H1 (cell line): ENCODE data around the gene ATP8B3. TPM values are rescaled to one million over a fixed set of nuclear protein-coding genes. Genes with fewer than 3 reads are reported as not detected.

Source experiments
- CTCF ChIA-PET: fragments of 300-600 bp; sonication (Branson Sonifier 250); formaldehyde crosslinking; loops from one replicate; lab custom pipeline; 2021; ENCODE audit not compliant: partially characterized antibody; lab: Charles Lee
- POLR2A ChIA-PET: fragments of 300-600 bp; sonication (Branson Sonifier 250); formaldehyde crosslinking; loops from one replicate; lab custom pipeline; 2021; ENCODE audit warnings: inconsistent platforms; ENCODE audit not compliant: partially characterized antibody; lab: Charles Lee
- DNase-seq, 2 experiments: peaks; one replicate each; pipeline versions ENCODE4 v3.0.0 to v3.0.0-alpha.2; 2010 to 2022; ENCODE audit warnings: low spot score in 2 of 2, low read depth in 1 of 2, mixed read lengths in 1 of 2
- FAIRE-seq: peaks from 2 replicates; lab custom pipeline; 2011; peaks lifted over from hg19 to GRCh38; lab: Jason Lieb, UNC
- H2AFZ ChIP-seq: 2 replicates; pipeline ENCODE4 v1.8.1; 2012; ENCODE audit warnings: low read length, inconsistent platforms
- H2AK5ac ChIP-seq: 2 replicates; pipeline ENCODE4 v1.6.1; 2013; ENCODE audit warnings: low read depth, low read length
- H2BK120ac ChIP-seq: replicated peaks from 2 replicates; pipeline ENCODE3; 2013; ENCODE audit warnings: low read depth, low read length, inconsistent platforms
- H2BK12ac ChIP-seq: 2 replicates; pipeline ENCODE4 v1.6.1; 2013; ENCODE audit warnings: low read depth, low read length
- H2BK15ac ChIP-seq: 2 replicates; pipeline ENCODE4 v1.6.1; 2013; ENCODE audit warnings: low read length
- H2BK20ac ChIP-seq: 2 replicates; pipeline ENCODE4 v1.6.1; 2013; ENCODE audit warnings: low read length
- H2BK5ac ChIP-seq: 2 replicates; pipeline ENCODE4 v1.6.1; 2013; ENCODE audit warnings: low read depth, low read length
- H3K14ac ChIP-seq: 2 replicates; pipeline ENCODE4 v1.6.1; 2013; ENCODE audit warnings: inconsistent platforms; ENCODE audit not compliant: insufficient read length
- H3K18ac ChIP-seq: 2 replicates; pipeline ENCODE4 v1.6.1; 2013; ENCODE audit warnings: low read length; ENCODE audit errors: extremely low read depth
- H3K23ac ChIP-seq: 2 replicates; pipeline ENCODE4 v1.6.1; 2013; ENCODE audit warnings: inconsistent platforms; ENCODE audit not compliant: insufficient read length
- H3K23me2 ChIP-seq: 2 replicates; pipeline ENCODE4 v1.6.1; 2013; ENCODE audit warnings: low read depth, low read length
- H3K27ac ChIP-seq: 2 replicates; pipeline ENCODE4 v1.6.1; 2011; ENCODE audit warnings: low read depth, low read length, inconsistent platforms
- H3K27me3 ChIP-seq, 4 experiments: replicated peaks in 1 of 4; 1 replicate in 1 of 4; 2 replicates in 3 of 4; pipeline versions ENCODE4 v1.6.1 to v1.8.1; 2011 to 2013; ENCODE audit warnings: low read length in 3 of 4, mild to moderate bottlenecking in 3 of 4, inconsistent platforms in 2 of 4, mixed read lengths in 2 of 4, moderate library complexity in 1 of 4; ENCODE audit not compliant: control insufficient read depth in 3 of 4, insufficient read depth in 3 of 4; ENCODE audit errors: extremely low read depth in 1 of 4
- H3K36me3 ChIP-seq, 4 experiments: 2 replicates each; pipeline versions ENCODE4 v1.6.1 to v1.8.1; 2011 to 2013; ENCODE audit warnings: mild to moderate bottlenecking in 4 of 4, low read length in 3 of 4, moderate library complexity in 2 of 4, control low read depth in 1 of 4, inconsistent platforms in 1 of 4; ENCODE audit not compliant: insufficient read depth in 4 of 4, control insufficient read depth in 2 of 4
- H3K4ac ChIP-seq: replicated peaks from 2 replicates; pipeline ENCODE3; 2013; ENCODE audit warnings: low read length, low read depth, mixed read lengths, inconsistent platforms; ENCODE audit not compliant: insufficient read length
- H3K4me1 ChIP-seq, 4 experiments: replicated peaks in 1 of 4; 1 replicate in 1 of 4; 2 replicates in 3 of 4; pipeline versions ENCODE4 v1.6.1 to v1.8.1; 2011 to 2013; ENCODE audit warnings: low read length in 3 of 4, inconsistent platforms in 2 of 4, mixed read lengths in 1 of 4; ENCODE audit not compliant: insufficient read depth in 4 of 4, control insufficient read depth in 3 of 4
- H3K4me2 ChIP-seq, 2 experiments: 2 replicates each; pipeline versions ENCODE4 v1.6.1 to v1.8.1; 2011 to 2013; ENCODE audit warnings: low read depth in 2 of 2, low read length in 2 of 2, control low read depth in 1 of 2, inconsistent platforms in 1 of 2, mild to moderate bottlenecking in 1 of 2; ENCODE audit not compliant: insufficient read depth in 1 of 2
- H3K4me3 ChIP-seq, 4 experiments: fragments of 200-600, 300-600 bp in 1 of 4; sonication (generic), shearing (Covaris generic), sonication (Bioruptor Twin) in 1 of 4; 2 replicates each; pipeline versions ENCODE4 v1.5.1 to v1.8.1; 2011 to 2016; ENCODE audit warnings: low read length in 4 of 4, low read depth in 3 of 4, control low read depth in 2 of 4, inconsistent platforms in 2 of 4, mild to moderate bottlenecking in 2 of 4, mixed read lengths in 1 of 4, moderate library complexity in 1 of 4; ENCODE audit not compliant: insufficient read depth in 2 of 4; ENCODE audit errors: extremely low read depth in 1 of 4
- H3K56ac ChIP-seq: replicated peaks from 2 replicates; pipeline ENCODE3; 2013; ENCODE audit warnings: low read depth, mild to moderate bottlenecking, mixed read lengths, low read length, inconsistent platforms; ENCODE audit not compliant: insufficient read length
- H3K79me1 ChIP-seq: 2 replicates; pipeline ENCODE4 v1.6.1; 2013; ENCODE audit warnings: low read depth, low read length, control low read depth
- H3K79me2 ChIP-seq, 2 experiments: 2 replicates each; pipeline versions ENCODE4 v1.6.1 to v1.8.1; 2012 to 2013; ENCODE audit warnings: low read length in 2 of 2, mild to moderate bottlenecking in 2 of 2, inconsistent platforms in 1 of 2; ENCODE audit not compliant: insufficient read depth in 2 of 2, control insufficient read depth in 1 of 2
- H3K9ac ChIP-seq, 4 experiments: replicated peaks in 1 of 4; 1 replicate in 1 of 4; 2 replicates in 3 of 4; pipeline versions ENCODE4 v1.6.1 to v1.8.1; 2011 to 2013; ENCODE audit warnings: low read depth in 3 of 4, low read length in 3 of 4, control low read depth in 2 of 4, mild to moderate bottlenecking in 2 of 4, moderate library complexity in 2 of 4, inconsistent platforms in 1 of 4; ENCODE audit errors: extremely low read depth in 1 of 4
- H3K9me3 ChIP-seq, 2 experiments: 2 replicates each; pipeline versions ENCODE4 v1.6.1 to v1.8.1; 2012 to 2013; ENCODE audit warnings: mild to moderate bottlenecking in 2 of 2, moderate library complexity in 2 of 2, control low read depth in 1 of 2, inconsistent platforms in 1 of 2, low read depth in 1 of 2, low read length in 1 of 2, mixed read lengths in 1 of 2; ENCODE audit not compliant: insufficient read depth in 2 of 2
- H4K20me1 ChIP-seq, 2 experiments: replicated peaks in 1 of 2; 2 replicates each; pipeline versions ENCODE3 to v1.8.1; 2011 to 2013; ENCODE audit warnings: inconsistent platforms in 2 of 2, low read length in 2 of 2, mild to moderate bottlenecking in 1 of 2; ENCODE audit not compliant: insufficient read depth in 2 of 2, control insufficient read depth in 1 of 2
- H4K5ac ChIP-seq: 2 replicates; pipeline ENCODE4 v1.6.1; 2013; ENCODE audit warnings: low read length, low read depth, mixed read lengths, inconsistent platforms; ENCODE audit not compliant: insufficient read length
- H4K8ac ChIP-seq: 2 replicates; pipeline ENCODE4 v1.8.0; 2013; ENCODE audit warnings: mild to moderate bottlenecking, moderate library complexity, low read length, inconsistent platforms; ENCODE audit not compliant: insufficient read depth; ENCODE audit errors: extremely low read depth
- H4K91ac ChIP-seq: replicated peaks from 2 replicates; pipeline ENCODE3; 2013; ENCODE audit warnings: low read length, mixed read lengths, inconsistent platforms; ENCODE audit not compliant: insufficient read length
- BCL11A ChIP-seq, 2 experiments: IDR thresholded peaks; one replicate each; pipeline ENCODE4 v1.6.1; 2011; ENCODE audit warnings: low read depth in 2 of 2, low read length in 2 of 2, mild to moderate bottlenecking in 2 of 2
- CBX8 ChIP-seq: fragments of 300-800, 300-1000 bp; sonication (generic); IDR thresholded peaks from 2 replicates; pipeline ENCODE4 v1.7.1; 2016; ENCODE audit warnings: low read depth, low read length, borderline replicate concordance
- CREB1 ChIP-seq: IDR thresholded peaks from 2 replicates; pipeline ENCODE4 v1.6.1; 2012; ENCODE audit warnings: inconsistent platforms
- EZH2 ChIP-seq: fragments of 200-600 bp; sonication (generic); IDR thresholded peaks from 2 replicates; pipeline ENCODE4 v1.7.1; 2012; ENCODE audit warnings: low read depth, mild to moderate bottlenecking, moderate library complexity, low read length, inconsistent platforms; ENCODE audit not compliant: severe bottlenecking
- KDM4A ChIP-seq: IDR thresholded peaks from one replicate; pipeline ENCODE4 v1.7.1; 2012; ENCODE audit warnings: low read depth, mild to moderate bottlenecking, moderate library complexity, low read length, inconsistent platforms; ENCODE audit not compliant: severe bottlenecking
- RNF2 ChIP-seq: fragments of 200-900, 300-1000 bp; sonication (generic); IDR thresholded peaks from 2 replicates; pipeline ENCODE4 v1.7.1; 2016; ENCODE audit warnings: borderline replicate concordance, low read depth, mild to moderate bottlenecking, antibody characterized with exemption, low read length; ENCODE audit not compliant: poor library complexity, severe bottlenecking; ENCODE audit errors: missing control alignments
- SUZ12 ChIP-seq: fragments of 200-600 bp; sonication (generic); IDR thresholded peaks from 2 replicates; pipeline ENCODE4 v1.6.1; 2012; ENCODE audit warnings: mild to moderate bottlenecking, inconsistent platforms, low read length, moderate library complexity, mixed read lengths
- WGBS, 2 experiments: shearing (Covaris generic) in 1 of 2; methylation state at CpG; one replicate each; pipeline versions ENCODE4 v1.1.6 to v1.1.7; 2013 to 2015; ENCODE audit warnings: low lambda C conversion rate in 2 of 2, mixed read lengths in 2 of 2, inconsistent platforms in 1 of 2, low coverage in 1 of 2, missing lambda C conversion rate in 1 of 2; ENCODE audit not compliant: insufficient replicate concordance in 2 of 2, insufficient coverage in 1 of 2, insufficient read length in 1 of 2; ENCODE audit errors: extremely low coverage in 1 of 2, missing lambda C conversion rate in 1 of 2; 5-methylcytosine and 5-hydroxymethylcytosine counted together
- polyA plus RNA-seq, 7 experiments: library from polyadenylated mRNA; depleted of rRNA in 3 of 7; stranded (reverse) in 5 of 7; unstranded in 2 of 7; fragments of >200 nt in 5 of 7; fragments of 200-250 nt in 2 of 7; gene quantifications; 1 replicate in 5 of 7; 2 replicates in 1 of 7; 4 replicates in 1 of 7; pipeline versions ENCODE4 v1.2.1 to v1.2.3, GENCODE V29; 2011 to 2013; ENCODE audit warnings: missing spikeins in 2 of 7, mixed read lengths in 2 of 7
- total RNA-seq: library from RNA; stranded (reverse); fragmentation: NEBNext Ultra II Directional; extraction: Animal tissue kit (Norgen Biotek cat#: 25700); gene quantifications from 2 replicates; pipeline ENCODE4 v1.2.1, GENCODE V29; 2021
- TF ChIP-seq, protein P1 (sequence below): IDR thresholded peaks from 2 replicates; pipeline ENCODE4 v1.6.1; 2011; ENCODE audit warnings: low read depth, mild to moderate bottlenecking, low read length; ENCODE audit not compliant: insufficient read depth

The ATP8B3 gene
- total and polyA plus RNA-seq, 2 of the 8 experiments (the other 6 are each of a cell fraction or from before 2014, with no cell fraction given) = 4.1 to 9.3 TPM

DNA sequence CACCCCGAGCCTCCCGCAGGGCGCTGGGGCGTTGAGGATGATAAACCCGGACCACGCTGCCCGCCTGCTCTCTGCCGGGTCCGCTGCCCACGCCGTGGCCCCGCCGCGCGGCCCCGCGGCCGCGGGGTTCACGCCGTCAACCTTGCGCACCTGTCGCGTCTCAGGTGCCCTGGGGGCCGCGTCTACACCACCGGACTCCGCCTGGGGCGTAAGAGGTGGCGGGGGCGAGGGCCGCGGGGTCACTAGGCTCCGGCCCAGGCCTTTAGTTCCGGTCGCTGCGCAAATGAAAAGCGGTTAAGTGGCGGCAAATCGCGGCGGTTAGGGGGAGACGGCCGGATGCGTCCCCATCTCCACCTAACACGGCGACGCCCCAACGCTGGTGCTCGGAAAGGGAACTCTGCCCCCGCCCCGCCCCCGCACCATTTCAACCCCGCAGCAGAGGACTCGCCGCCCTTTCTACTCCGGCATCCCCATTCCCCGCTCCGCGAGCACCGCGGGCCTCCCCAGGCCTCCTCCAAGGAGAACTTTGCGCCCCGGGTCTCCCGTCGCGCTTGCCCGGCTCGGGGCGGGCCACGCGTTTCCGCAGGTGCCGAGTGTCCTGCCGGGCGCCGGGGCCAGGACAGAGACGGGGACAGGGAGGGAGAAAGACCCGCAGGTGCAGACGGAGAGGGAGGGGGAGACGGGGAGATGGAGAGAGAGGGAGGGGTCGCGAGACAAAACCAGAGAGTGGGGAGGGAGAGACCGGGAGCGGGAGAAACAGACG, 54.4 kb downstream of the ATP8B3 start:
- Histone ChIP-seq H3K4me2 (peak overlapping the region; percentile 33 to 53), H3K4me3 (peak overlapping the region in 1 of 4 experiments; percentile 47; a peak in 2 of 8 replicates), H2AK5ac (no peak overlapping the region), H3K23me2 (no peaks in the 10 kb centered on the region; the same call in 1 of the 2 replicates), H3K23ac (no peak overlapping the region), H3K79me2 (no peaks in the 10 kb centered on the region), H3K4ac (no peak overlapping the region), H2BK120ac (no peak overlapping the region), H3K14ac (no peak overlapping the region), H2BK20ac (no peak overlapping the region), H2BK15ac (peak overlapping the region; percentile 72; the same call in 1 of the 2 replicates), H3K9ac (no peak overlapping the region), H3K27ac (no peak overlapping the region), H4K5ac (no peak overlapping the region)
- no peak for FAIRE-seq
- TF ChIP-seq KDM4A (no peak), SUZ12 (peak; percentile 96), CBX8 (0 out of 2 replicates have a peak, but pooled peaks have one; percentile 64), EZH2 (peak; percentile 95), BCL11A (IDR thresholded peaks at IDR 0.05; ENCODE audit: low read depth in 2 of 2, low read length in 2 of 2) (no peak), CREB1 (no peak), RNF2 (peak; percentile 88)
- TF ChIP-seq, protein P1, sequence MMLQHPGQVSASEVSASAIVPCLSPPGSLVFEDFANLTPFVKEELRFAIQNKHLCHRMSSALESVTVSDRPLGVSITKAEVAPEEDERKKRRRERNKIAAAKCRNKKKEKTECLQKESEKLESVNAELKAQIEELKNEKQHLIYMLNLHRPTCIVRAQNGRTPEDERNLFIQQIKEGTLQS = no peak
- TF ChIP-seq, all 59 proteins: peak for 4
- H3K4me1 ChIP-seq = peaks cover 0 to 34% (median 14%) of the 10 kb centered on the region in 4 experiments; a peak in 6 of 7 replicates
- no peak overlapping the region for H2AFZ ChIP-seq
- H3K56ac ChIP-seq = no peak overlapping the region
- CTCF ChIA-PET = no interaction called here
- no peak overlapping the region for H2BK5ac ChIP-seq
- no peak overlapping the region for H4K91ac ChIP-seq
- peaks cover 14 to 32% of the 10 kb centered on the region in 2 experiments for H4K20me1 ChIP-seq
- H3K9me3 ChIP-seq = no peaks in the 10 kb centered on the region
- peaks cover 0 to 24% (median 0%) of the 10 kb centered on the region in 4 experiments; a peak in 1 of 8 replicates for H3K36me3 ChIP-seq
- H4K8ac ChIP-seq = no peak overlapping the region
- no peak overlapping the region for H3K18ac ChIP-seq
- POLR2A ChIA-PET = interaction anchor here (4.7 kb wide), 1 partner anchor 11 kb away, joined by 19 read pairs; no protein-coding TSS in a partner anchor
- 5% methylated on average over 49 of the region's 86 CpGs; no CpG with 5 or more reads in 1 of the 2 experiments for WGBS, 2 experiments
- no peak for DNase-seq
- 0 out of 2 replicates have a peak overlapping the region, but pooled peaks have one; percentile 84 for H2BK12ac ChIP-seq
- H3K27me3 ChIP-seq = peaks cover 98 to 99% (median 99%) of the 10 kb centered on the region in 4 experiments
- no peaks in the 10 kb centered on the region for H3K79me1 ChIP-seq
